Activated naive CD4-positive, alpha-beta T cell treated with anti-CD3 and anti-CD28 coated beads, Interleukin-2, amount 50 U/mL, for 72 hours (primary cell): ENCODE results near the gene TBC1D9. TPM values are rescaled to one million over a fixed set of nuclear protein-coding genes. Genes with fewer than 3 reads are reported as not detected.
"Not testable (repeated sequence)": the region's sequence is repeated elsewhere in the genome, so short reads cannot be mapped to it uniquely, and the experiment has no call there.

Experiments
- ATAC-seq, 2 donors: fragments of 150-1000 bp; cut with Tn5 transposase; 2 replicates each; pipeline ENCODE4 v1.10.0; 2021; ENCODE audit warnings: mild to moderate bottlenecking in 2 of 2, moderate library complexity in 2 of 2
- DNase-seq, 2 donors: peaks; one replicate each; pipeline ENCODE4 v3.0.0; 2021 to 2022; ENCODE audit warnings: low spot score in 2 of 2
- H3K27ac Mint-ChIP-seq, 2 donors: one replicate each; pipeline ENCODE4 v1.8.0; 2022; ENCODE audit warnings: mild to moderate bottlenecking in 2 of 2, mixed read lengths in 2 of 2
- H3K36me3 Mint-ChIP-seq, 2 donors: one replicate each; pipeline ENCODE4 v1.8.0; 2022; ENCODE audit warnings: mixed read lengths in 2 of 2
- H3K9me3 Mint-ChIP-seq, 2 donors: one replicate each; pipeline ENCODE4 v1.8.0; 2022; ENCODE audit warnings: mixed read lengths in 2 of 2
- total RNA-seq, 2 donors: library from RNA; stranded (reverse); gene quantifications; one replicate each; pipeline ENCODE4 v1.2.3, GENCODE V29; 2022

The TBC1D9 gene
- total RNA-seq, 2 donors from 2014 or later: 0.04 TPM; not detected in 1

DNA sequence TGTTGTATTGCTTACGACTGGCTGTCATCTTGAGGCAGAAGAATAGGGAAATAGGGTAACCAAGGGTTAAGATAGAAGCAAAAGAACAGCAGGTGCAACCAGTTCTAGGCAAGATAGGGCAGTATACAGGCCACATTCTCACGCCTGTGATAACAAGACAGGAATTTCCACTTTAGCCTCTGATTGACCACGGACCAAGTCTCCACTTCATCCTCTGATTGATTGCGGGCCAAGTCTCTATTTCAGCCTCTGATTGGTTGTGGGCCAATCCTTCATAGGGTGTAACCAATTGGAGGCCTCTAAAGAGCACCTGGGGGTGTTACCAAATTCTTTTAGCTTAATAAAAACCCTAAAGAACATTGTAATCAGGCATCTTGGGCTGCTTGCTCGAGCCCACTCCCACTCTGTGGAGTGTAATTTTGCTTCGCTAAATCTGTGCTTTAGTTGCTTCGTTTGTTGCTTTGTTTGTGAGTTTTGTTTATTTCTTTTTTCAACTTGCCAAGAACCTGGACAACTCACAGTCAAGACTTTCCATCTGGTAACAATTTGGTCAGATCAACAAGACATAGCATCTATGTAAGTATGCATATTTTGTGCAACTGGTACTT lies 8.7 kb upstream of the TBC1D9 start:
- no peak for DNase-seq
- Mint-ChIP-seq H3K36me3 (no peaks in the 10 kb centered on the region), H3K27ac (no peak overlapping the region), H3K9me3 (no peaks in the 10 kb centered on the region)
- no peak for ATAC-seq

- no peaks in the 10 kb centered on the region for H3K9me3 Mint-ChIP-seq
Measured at GRCh38 chr4:140762202-140762601, 6.0 kb upstream of the TBC1D9 start.

DNA sequence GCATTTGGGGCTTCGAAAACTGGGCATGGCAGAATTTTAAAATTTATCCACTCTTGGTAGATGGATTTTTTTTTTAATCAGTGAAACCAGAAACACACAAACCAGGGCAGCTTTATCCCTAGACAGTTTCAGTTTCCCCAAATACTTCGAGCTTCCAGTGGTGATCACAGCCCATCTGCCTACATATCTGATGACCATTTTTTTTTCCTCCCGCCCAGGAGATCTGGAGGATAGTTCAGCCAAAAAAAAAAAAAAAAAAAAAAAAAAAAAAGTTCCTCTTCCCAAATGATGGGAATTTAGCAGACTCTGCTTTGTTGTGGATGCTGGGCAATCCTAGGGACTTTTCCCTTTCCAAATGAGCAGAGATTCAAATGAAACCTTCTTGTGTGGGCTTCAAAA lies 1.0 kb upstream of the TBC1D9 start:
- ATAC-seq: no peak
- DNase-seq: no peak
- Mint-ChIP-seq H3K36me3 (no peaks in the 10 kb centered on the region), H3K27ac (no peak overlapping the region), H3K9me3 (no peaks in the 10 kb centered on the region)

More at GRCh38 chr4:140762202-140762601, 6.0 kb upstream of the TBC1D9 start:
- no peaks in the 10 kb centered on the region for H3K36me3 Mint-ChIP-seq
- no peak overlapping the region for H3K27ac Mint-ChIP-seq
- DNase-seq (no peak), ATAC-seq (no peak)

GRCh38 chr4:140755774-140756318 lies 339 bp downstream of the TBC1D9 start:
- ATAC-seq (peak; percentile 48 to 78), DNase-seq (peak in 1 of 2 donors; percentile 13)
- Mint-ChIP-seq H3K27ac (no peak overlapping the region), H3K36me3 (no peaks in the 10 kb centered on the region), H3K9me3 (no peaks in the 10 kb centered on the region)

- H3K9me3 Mint-ChIP-seq: no peaks in the 10 kb centered on the region
- ATAC-seq: no peak
- DNase-seq: no peak
- no peak overlapping the region for H3K27ac Mint-ChIP-seq
- H3K36me3 Mint-ChIP-seq: no peaks in the 10 kb centered on the region
Measured at GRCh38 chr4:140754918-140755773, 1.0 kb downstream of the TBC1D9 start.

GRCh38 chr4:140753329-140753728 lies 2.9 kb downstream of the TBC1D9 start:
- no peak for ATAC-seq
- DNase-seq: no peak
- Mint-ChIP-seq H3K9me3 (peaks cover 3 to 4% of the 10 kb centered on the region in 2 donors), H3K27ac (no peak overlapping the region), H3K36me3 (no peaks in the 10 kb centered on the region)

GRCh38 chr4:140752291-140753068 lies 3.7 kb downstream of the TBC1D9 start:
- Mint-ChIP-seq H3K9me3 (peaks cover 3 to 10% of the 10 kb centered on the region in 2 donors), H3K36me3 (no peaks in the 10 kb centered on the region), H3K27ac (no peak overlapping the region)
- no peak for DNase-seq
- no peak for ATAC-seq

DNA sequence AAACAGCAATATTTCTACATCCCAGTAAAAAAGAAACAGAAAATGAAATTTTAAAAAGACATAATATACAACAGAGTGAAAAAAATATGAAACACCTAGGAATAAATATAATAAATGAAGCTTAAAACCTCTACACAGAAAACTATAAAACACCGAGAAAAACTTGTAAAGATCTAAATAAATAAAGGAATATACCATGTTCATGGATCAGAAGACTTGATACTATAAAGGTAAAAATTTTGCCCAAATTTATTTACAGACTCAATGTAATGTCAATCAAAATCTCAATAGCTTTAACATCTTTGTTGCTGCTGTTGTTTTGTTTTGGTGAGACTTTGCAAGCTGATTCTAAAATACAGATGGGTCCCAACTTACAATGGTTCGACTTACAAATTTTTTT lies 5.7 kb downstream of the TBC1D9 start:
- no peak for DNase-seq
- H3K36me3 Mint-ChIP-seq: no peaks in the 10 kb centered on the region
- no peak overlapping the region for H3K27ac Mint-ChIP-seq
- H3K9me3 Mint-ChIP-seq: peaks cover 8 to 10% of the 10 kb centered on the region in 2 donors
- ATAC-seq: no peak

DNA sequence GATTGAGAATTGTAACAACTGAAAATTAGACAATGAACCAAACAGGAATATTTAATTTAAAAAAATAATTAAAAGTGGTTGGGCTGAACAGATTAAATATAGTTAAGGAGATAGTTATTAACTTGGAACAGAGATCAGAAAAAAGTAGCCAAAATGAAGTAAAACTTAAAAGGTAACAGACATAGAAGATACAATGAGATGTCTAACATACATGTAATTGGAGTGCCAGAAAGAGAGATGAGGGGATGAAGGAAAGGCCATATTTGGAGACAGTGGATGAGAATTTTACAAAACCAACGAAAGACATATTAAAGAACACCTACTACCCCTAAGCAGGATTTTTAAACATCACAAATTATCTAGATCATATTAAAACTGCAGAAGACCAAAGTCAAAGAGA lies 8.0 kb downstream of the TBC1D9 start:
- Mint-ChIP-seq H3K36me3 (no peaks in the 10 kb centered on the region), H3K27ac (no peak overlapping the region), H3K9me3 (peaks cover 8 to 10% of the 10 kb centered on the region in 2 donors)
- ATAC-seq: no peak
- DNase-seq: no peak

DNA sequence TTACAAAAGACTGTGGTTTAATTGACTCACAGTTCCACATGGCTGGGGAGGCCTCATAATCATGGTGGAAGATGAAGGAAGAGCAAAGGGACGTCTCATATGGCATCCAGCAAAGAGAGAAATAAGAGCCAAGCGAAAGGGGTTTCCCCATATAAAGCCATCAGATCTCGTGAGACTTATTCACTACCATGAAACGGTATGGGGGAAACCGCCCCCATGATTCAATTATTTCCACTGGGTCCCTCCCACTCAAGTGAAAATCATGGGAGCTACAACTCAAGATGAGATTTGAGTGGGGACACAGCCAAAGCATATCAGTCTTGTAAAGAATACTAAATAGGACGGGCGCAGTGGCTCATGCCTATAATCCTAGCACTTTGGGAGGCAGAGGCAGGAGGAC lies 9.6 kb downstream of the TBC1D9 start:
- not testable (repeated sequence) for H3K27ac Mint-ChIP-seq, H3K36me3 Mint-ChIP-seq, ATAC-seq, DNase-seq
- peaks cover 8 to 10% of the 10 kb centered on the region in 2 donors for H3K9me3 Mint-ChIP-seq

DNA sequence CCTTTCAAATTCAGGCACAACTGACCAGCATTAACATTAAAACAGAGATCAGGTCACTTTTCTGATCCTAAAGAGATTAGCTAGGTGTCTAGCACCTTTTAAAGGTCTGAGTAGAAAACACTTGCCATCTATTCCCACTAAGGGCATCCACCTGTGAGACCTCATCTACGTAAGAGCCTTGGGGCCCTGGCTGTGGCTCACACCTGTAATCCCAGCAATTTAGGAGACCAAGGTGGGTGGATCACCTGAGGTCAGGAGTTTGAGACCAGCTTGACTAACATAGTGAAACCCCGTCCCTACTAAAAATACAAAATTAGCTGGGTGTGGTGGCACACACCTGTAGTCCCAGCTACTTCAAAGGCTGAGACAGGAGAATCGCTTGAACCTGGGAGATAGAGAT lies 11.8 kb downstream of the TBC1D9 start:
- H3K27ac Mint-ChIP-seq: no peak overlapping the region
- peaks cover 8 to 10% of the 10 kb centered on the region in 2 donors for H3K9me3 Mint-ChIP-seq
- DNase-seq (no peak), ATAC-seq (no peak)
- H3K36me3 Mint-ChIP-seq: no peaks in the 10 kb centered on the region

DNA sequence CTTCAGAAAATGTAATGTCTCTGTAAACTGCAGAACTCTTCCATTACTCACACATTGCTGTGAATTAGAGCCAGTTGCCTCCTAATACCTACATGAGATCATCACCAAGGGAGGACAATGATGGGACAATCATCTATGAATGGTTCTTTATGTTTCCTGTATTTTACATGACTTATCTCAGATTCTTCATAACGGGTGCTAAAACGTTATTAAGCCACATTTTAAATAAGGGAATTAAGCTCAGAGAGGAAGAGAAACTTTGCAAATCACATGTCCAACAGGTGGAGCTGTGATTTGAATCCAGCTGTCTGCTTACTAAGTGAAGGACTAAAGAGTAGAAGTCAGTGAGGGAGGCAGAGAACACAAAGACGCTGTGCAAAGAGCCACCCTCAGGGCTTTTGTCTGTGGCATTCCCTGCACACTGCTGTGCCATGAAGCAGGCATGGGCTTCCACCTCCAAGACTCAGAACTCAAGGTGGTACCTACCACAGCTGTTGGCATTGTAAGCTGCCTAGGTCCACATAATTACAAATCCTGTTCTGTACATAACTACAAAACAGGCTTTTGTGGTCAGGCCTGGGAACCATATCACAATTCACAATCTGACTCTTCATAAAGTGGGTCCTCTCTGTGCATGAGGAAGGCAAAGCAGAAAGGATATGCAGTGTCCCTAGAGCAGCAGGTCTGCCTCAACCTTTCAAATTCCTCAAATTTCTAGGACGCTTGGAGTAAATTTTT lies 12.8 kb downstream of the TBC1D9 start:
- no peaks in the 10 kb centered on the region for H3K36me3 Mint-ChIP-seq
- H3K9me3 Mint-ChIP-seq: peaks cover 5 to 7% of the 10 kb centered on the region in 2 donors
- DNase-seq (no peak), ATAC-seq (peak in 1 of 2 donors; percentile 37)
- H3K27ac Mint-ChIP-seq: peak overlapping the region in 1 of 2 donors; percentile 37

DNA sequence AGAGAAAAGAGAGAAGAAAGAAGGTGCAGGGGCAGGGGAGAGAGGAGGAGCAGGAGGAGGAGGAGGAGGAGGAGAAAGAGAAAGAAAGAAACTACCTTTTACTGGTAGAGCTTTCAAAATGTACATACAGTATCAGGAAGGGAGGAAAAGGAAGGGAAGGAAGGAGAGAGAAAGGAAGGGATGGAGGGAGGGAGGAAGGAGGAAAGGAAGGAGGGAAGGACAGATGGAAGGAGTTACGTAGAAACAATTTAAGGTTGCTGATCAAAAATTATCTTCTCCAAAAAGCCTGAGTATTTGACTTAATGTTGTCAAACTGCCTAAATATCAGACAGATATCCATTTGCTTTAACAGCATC lies 13.4 kb downstream of the TBC1D9 start:
- Mint-ChIP-seq H3K9me3 (peaks cover 2 to 5% of the 10 kb centered on the region in 2 donors), H3K36me3 (no peaks in the 10 kb centered on the region), H3K27ac (no peak overlapping the region)
- no peak for DNase-seq
- peak in 1 of 2 donors; percentile 24 for ATAC-seq

GRCh38 chr4:140740906-140741670 lies 15.1 kb downstream of the TBC1D9 start:
- H3K9me3 Mint-ChIP-seq: no peaks in the 10 kb centered on the region

DNA sequence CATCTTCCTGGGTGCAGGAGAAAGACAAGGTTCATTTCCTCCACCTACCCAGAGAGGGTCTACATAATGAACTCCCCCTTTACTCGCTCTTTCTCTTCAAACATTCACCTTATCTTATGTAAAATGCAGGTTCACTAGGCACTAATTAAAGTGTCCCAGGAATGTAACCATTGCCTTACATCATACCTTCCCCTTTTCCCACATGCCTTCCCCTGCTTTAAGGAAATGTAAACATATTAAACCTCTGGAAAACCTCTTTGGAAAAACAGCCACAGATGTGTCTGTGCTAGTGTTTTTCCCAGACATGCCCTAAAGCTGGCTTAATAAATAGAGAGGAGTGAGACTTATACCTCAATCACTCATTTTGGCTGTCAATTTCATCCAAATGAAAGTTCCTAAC lies 15.8 kb downstream of the TBC1D9 start:
- H3K36me3 Mint-ChIP-seq: no peaks in the 10 kb centered on the region
- H3K27ac Mint-ChIP-seq: no peak overlapping the region

More at GRCh38 chr4:140740906-140741670, 15.1 kb downstream of the TBC1D9 start:
- DNase-seq: no peak
- no peak overlapping the region for H3K27ac Mint-ChIP-seq
- no peak for ATAC-seq
- H3K36me3 Mint-ChIP-seq: no peaks in the 10 kb centered on the region

DNA sequence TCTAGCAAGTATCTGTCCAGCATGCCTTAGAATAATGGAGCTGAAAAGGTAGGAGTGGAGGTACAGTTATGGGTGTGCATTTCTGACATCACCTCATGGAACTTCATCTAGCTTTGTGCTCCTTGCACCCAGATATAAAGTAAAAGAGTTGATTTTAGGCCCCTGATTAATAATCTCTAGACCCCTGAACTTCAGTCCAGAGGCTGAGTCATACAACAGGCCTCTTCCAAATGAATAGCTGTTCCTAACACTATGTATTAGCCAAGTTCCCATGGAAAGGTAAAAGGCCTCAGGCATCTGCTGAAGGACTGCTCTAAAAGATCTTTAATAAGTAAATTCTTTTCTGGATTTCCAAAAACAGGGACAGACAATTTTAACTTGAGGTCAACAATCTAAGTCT lies 16.2 kb downstream of the TBC1D9 start:
- no peaks in the 10 kb centered on the region for H3K36me3 Mint-ChIP-seq
- ATAC-seq: no peak
- no peak for DNase-seq
- H3K9me3 Mint-ChIP-seq: no peaks in the 10 kb centered on the region
- H3K27ac Mint-ChIP-seq: no peak overlapping the region

More for the DNA sequence above, 15.8 kb downstream of the TBC1D9 start:
- ATAC-seq (no peak), DNase-seq (no peak)
- no peaks in the 10 kb centered on the region for H3K9me3 Mint-ChIP-seq
